GM19023 (cell line): ENCODE data around the gene THSD7A.

Source experiments
- ATAC-seq: cut with Tn5 transposase; IDR thresholded peaks from one replicate; pipeline ENCODE4 v1.9.1; 2021; ENCODE audit warnings: mild to moderate bottlenecking, moderate library complexity; ENCODE audit not compliant: unreplicated experiment

The THSD7A gene

GRCh38 chr7:11707606-11708193 is 124.3 kb downstream of the THSD7A start:
- ATAC-seq = no peak

DNA sequence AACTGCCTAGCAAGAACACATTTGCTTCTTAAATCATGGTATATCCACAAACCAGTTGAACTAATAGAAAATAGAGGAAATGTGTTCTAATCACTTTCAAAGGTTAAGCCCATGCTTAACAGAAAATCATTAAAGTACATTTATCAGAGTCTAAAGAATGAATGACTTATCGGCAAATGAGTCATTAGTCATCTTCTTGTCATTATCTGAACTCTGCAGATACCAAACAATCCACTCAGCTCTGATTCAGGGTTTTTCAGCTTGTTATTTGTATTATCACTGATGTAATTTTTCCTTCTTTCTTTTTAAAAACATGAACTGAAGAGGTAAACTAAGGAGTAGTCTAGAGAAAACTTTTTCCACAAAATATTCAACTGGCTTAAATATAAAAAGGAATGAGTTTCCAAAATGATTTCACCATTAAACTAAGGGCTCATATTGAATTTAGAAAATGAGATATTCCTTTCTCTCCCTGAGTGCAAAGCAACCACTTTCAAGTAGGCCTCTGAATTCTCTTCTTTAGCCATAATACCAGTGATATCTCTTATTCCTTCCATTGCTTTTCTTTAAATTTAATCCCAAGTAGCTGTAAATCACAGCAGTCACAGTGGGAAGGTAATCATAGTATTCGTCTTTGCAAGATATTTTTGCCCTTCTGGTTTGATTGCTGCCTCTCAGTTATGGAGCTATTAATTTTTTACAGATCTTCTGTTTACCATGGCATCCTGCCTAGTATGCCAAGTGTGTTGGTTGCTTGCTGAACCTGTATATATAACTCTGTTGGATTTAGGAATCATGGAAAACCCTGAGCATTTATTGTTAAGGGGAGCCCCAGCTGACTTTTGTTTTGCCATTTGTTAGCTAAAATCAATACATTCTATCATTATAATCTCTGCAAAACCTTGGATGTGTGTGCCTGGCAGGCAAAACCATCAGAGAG is 125.1 kb downstream of the THSD7A start:
- ATAC-seq = no peak

- ATAC-seq = no peak
These were observed 128.2 kb downstream of the THSD7A start for GRCh38 chr7:11703829-11704228.

- no peak for ATAC-seq
These were observed 129.1 kb downstream of the THSD7A start for GRCh38 chr7:11702938-11703337.

DNA sequence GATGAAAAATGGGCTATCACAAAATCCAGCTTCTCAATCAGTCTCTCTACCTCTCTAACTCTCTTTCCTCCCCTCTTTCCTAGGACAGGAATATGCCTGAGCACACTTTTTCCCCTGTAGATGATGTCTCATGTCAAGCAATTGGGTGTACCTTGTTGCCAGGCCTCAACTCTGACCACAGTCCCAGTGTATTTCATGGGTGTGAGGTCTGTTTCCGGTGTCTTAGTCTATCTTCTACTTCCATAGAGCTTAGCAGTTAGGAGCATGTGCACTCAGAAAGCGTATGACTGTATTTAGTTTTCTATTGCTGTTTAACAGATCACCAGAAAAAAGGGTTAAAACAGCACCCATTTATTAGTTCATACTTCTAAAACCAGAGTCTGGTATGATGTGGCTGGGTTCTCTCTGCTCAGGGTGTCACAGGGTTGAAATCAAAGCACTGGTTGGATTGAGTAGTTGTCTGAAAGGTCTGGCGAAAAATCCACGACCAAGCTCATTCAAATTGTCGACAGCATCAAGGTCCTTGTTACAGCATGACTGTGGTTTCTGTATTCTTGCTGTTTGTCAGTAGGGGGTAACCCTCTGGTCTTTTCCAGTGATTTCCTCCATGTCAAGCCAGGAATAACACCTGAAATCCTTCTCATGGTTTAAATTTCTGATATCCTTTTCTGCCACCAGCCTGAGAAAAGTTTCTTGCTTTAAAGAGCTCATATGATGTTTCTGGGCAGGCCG is 130.0 kb downstream of the THSD7A start:
- no peak for ATAC-seq

DNA sequence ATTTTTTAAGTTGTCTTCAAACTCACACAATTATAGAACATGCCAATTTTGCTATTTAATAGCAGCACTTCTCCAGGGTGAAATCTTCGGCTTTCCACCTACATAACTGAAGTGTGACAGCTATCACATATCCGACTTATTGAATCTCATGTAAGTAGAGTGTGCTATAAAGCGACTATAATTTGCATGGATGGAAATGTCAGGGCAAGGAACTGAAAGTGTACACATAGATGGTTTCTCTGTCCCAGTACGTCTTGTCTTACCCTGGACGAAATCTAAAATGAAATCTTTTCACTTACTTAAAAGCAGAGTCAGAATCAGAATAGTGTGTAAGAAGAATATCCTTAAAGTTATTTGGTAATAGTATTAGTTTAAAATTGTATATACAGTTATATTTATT is 132.3 kb downstream of the THSD7A start:
- ATAC-seq = no peak

- no peak for ATAC-seq
These were observed 133.6 kb downstream of the THSD7A start for GRCh38 chr7:11698384-11698871.

- ATAC-seq = no peak
These were observed 141.6 kb downstream of the THSD7A start for GRCh38 chr7:11690395-11690794.

GRCh38 chr7:11689096-11689495 is 142.9 kb downstream of the THSD7A start:
- ATAC-seq = no peak

GRCh38 chr7:11681461-11681860 is 150.5 kb downstream of the THSD7A start:
- no peak for ATAC-seq

DNA sequence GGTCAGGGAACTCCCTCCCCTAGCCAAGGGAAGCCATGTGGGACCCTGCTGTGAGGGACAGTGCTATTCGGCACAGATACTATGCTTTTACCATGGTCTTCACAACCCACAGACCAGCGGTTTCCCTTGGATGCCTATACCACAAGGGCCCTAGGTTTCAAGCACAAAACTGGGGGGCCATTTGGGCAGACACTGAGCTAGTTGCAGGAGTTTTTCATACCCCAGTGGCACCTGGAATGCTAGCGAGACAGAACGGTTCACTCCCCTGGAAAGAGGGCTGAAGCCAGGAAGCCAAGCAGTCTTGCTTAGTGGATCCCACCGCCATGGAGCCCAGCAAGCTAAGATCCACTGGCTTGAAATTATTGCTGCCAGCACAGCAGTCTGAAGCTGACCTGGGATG is 156.8 kb downstream of the THSD7A start:
- ATAC-seq = no peak

DNA sequence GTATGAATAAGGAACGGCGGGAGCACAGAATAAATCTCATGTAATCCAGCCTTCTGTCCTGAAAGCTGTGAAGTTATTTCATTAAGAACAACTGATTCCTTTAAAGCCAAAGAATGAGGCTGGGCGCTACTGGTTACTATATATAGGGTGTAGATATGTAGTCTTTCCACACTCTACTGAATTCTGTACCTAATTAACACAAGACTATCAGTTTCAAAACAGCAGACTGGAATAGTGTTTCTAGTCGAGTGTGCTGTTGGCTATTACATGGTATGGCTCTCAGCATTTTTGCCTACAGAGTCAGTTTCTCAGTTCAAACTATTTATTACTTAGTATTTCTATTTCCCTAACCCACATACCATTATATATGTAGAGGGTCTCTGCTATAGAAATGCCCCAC is 163.3 kb downstream of the THSD7A start:
- no peak for ATAC-seq

DNA sequence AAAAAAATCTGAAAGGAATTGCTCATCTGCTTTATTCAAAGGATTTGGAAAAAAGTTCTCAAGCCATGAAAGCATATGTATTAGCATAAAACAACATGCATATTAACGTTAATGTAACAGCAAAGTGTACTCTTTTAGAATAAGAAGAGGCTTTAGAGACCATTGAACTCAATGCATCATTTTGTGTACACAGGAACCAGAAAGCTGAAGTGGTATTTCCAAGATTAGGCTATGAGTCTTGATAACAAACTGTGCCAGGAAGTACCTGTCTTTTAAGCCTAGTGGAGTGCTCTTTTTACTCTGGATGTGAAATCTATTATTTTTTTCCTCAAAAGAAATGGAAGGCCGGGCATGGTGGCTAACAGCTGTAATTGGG is 164.2 kb downstream of the THSD7A start:
- no peak for ATAC-seq

GRCh38 chr7:11667071-11667809 is 164.8 kb downstream of the THSD7A start:
- no peak for ATAC-seq

GRCh38 chr7:11665357-11665756 is 166.6 kb downstream of the THSD7A start:
- ATAC-seq = no peak

GRCh38 chr7:11655642-11656041 is 176.4 kb downstream of the THSD7A start:
- ATAC-seq = no peak

DNA sequence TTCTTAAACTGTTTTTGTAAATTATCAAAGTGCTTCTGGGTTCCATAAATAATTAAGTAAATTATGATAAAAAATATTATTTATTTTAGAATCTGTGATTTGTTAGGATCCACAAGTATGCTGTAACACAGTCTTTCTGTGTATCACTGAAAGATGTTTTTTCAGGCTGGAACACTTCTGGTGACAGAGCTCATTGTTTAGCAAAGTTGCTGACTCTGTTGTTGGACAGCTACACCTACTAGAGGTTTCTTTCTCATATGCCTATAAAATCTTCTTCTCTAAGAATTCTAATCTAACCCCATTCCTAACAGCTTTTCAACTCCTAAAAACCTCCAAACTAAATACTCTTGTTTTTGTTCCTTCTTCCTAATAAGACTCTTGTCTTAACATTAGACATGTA is 176.8 kb downstream of the THSD7A start:
- no peak for ATAC-seq

- ATAC-seq = no peak
These were observed 181.5 kb downstream of the THSD7A start for GRCh38 chr7:11650500-11650899.

DNA sequence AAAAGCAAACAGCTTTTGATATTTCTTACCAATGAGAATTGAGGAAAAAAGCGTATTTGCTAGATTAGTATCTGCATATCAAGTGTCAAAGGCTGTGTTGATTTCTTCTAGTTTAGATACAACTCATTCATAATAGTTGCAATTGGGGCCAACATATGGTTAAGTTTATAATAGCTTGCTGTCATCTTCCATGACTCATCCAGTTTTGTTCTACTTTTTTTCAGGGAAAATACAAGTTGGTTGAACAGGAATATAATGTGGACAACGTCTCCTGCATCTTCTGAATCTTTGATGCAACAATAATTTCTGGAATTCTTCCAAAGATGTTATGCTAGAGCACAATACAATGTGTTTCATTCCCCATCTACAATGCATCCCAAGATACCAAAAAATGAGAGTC is 182.0 kb downstream of the THSD7A start:
- ATAC-seq = no peak

- ATAC-seq = no peak
These were observed 183.0 kb downstream of the THSD7A start for GRCh38 chr7:11648980-11649379.

- ATAC-seq = no peak
These were observed 183.9 kb downstream of the THSD7A start for GRCh38 chr7:11648101-11648500.
